NT2/D1 (cell line): ENCODE data around the gene NR1I3.
"Not testable (repeated sequence)": the region's sequence is repeated elsewhere in the genome, so short reads cannot be mapped to it uniquely, and the experiment has no call there.

Experiments
- SUZ12 ChIP-seq: IDR thresholded peaks from 2 replicates; pipeline ENCODE4 v1.6.1; 2011; ENCODE audit not compliant: insufficient read length, insufficient read depth; ENCODE audit errors: extremely low read depth
- YY1 ChIP-seq: IDR thresholded peaks from 2 replicates; pipeline ENCODE4 v1.6.1; 2011; ENCODE audit not compliant: insufficient read length, insufficient read depth
- ZNF274 ChIP-seq: IDR thresholded peaks from 2 replicates; pipeline ENCODE4 v1.6.1; 2011; ENCODE audit warnings: mild to moderate bottlenecking, low read depth, low read length

DNA sequence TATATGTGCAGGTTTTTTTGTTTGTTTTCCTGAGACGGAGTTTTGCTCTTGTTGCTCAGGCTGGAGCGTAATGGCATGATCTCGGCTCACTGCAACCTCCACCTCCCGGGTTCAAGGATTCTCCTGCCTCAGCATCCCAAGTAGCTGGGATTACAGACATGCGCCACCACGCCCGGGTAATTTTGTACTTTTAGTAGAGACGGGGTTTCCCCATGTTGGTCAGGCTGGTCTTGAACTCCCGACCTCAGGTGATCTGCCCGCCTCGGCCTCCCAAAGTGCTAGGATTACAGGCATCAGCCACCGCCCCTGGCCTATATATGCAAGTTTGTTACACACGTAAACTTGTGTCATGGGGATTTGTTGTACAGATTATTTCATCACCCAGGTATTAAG, 13.3 kb downstream of the NR1I3 start:
- TF ChIP-seq ZNF274, SUZ12, YY1: not testable (repeated sequence)
